Gastroesophageal sphincter (tissue), 4 donors: ENCODE results near the gene SYT1. TPM values are rescaled to one million over a fixed set of nuclear protein-coding genes. Genes with fewer than 3 reads are reported as not detected.

Experiments used
- ATAC-seq: fragments of 150-250 bp; one replicate; pipeline ENCODE4 v1.9.1; 2016; ENCODE audit warnings: mild to moderate bottlenecking, moderate library complexity
- H3K27ac ChIP-seq, 4 donors: fragments of 200-600 bp; sonication (generic) in 3 of 4; 1 replicate in 3 of 4; 2 replicates in 1 of 4; pipeline ENCODE4 v1.5.1; 2016 to 2019
- H3K27me3 ChIP-seq: fragments of 200-600 bp; sonication (generic); one replicate; pipeline ENCODE4 v1.5.1; 2019
- H3K36me3 ChIP-seq, 2 donors: fragments of 200-600 bp; sonication (generic); one replicate each; pipeline ENCODE4 v1.5.1; 2019; ENCODE audit warnings: control low read depth in 1 of 2
- H3K4me1 ChIP-seq, 3 donors: fragments of 200-600 bp; sonication (generic); 1 replicate in 2 of 3; 2 replicates in 1 of 3; pipeline ENCODE4 v1.5.1; 2016 to 2019; ENCODE audit warnings: control low read depth in 2 of 3
- H3K4me3 ChIP-seq, 2 donors: fragments of 200-600 bp; sonication (generic); one replicate each; pipeline ENCODE4 v1.5.1; 2019; ENCODE audit warnings: mild to moderate bottlenecking in 1 of 2, moderate library complexity in 1 of 2
- H3K9me3 ChIP-seq, 3 donors: fragments of 200-600 bp; sonication (generic); one replicate each; pipeline ENCODE4 v1.5.1; 2017 to 2019; ENCODE audit warnings: control low read depth in 2 of 3
- CTCF ChIP-seq, 4 experiments: fragments of 200-600 bp in 2 of 4; fragments of 450-650 bp in 2 of 4; sonication (generic) in 1 of 4; IDR thresholded peaks; one replicate each; pipeline ENCODE4 v1.5.1; 2017 to 2019; ENCODE audit warnings: antibody characterized with exemption in 4 of 4, mild to moderate bottlenecking in 2 of 4, moderate library complexity in 2 of 4
- EP300 ChIP-seq: sonication (generic); formaldehyde crosslinking; IDR thresholded peaks from one replicate; pipeline ENCODE4 v1.6.1; 2017; ENCODE audit warnings: antibody characterized with exemption, mild to moderate bottlenecking
- POLR2A ChIP-seq, 2 donors: fragments of 450-650 bp; IDR thresholded peaks; one replicate each; pipeline ENCODE4 v1.6.1; 2017; ENCODE audit warnings: antibody characterized with exemption in 2 of 2, mild to moderate bottlenecking in 2 of 2, moderate library complexity in 1 of 2
- POLR2AphosphoS5 ChIP-seq: sonication (generic); formaldehyde crosslinking; IDR thresholded peaks from one replicate; pipeline ENCODE4 v1.6.1; 2017; ENCODE audit warnings: antibody characterized with exemption
- WGBS, 2 donors: methylation state at CpG; one replicate each; pipeline ENCODE4 v1.1.5; 2018; ENCODE audit warnings: low coverage in 1 of 2; 5-methylcytosine and 5-hydroxymethylcytosine counted together
- total RNA-seq, 4 donors: library from RNA; depleted of rRNA; stranded (reverse); fragments of >200 nt; gene quantifications; one replicate each; pipeline ENCODE4 v1.1.0, GENCODE V29; 2016

Gene SYT1
- total RNA-seq: 1 to 10 TPM; 1.9 to 6.6 (median 3.5) TPM

GRCh38 chr12:78864403-78864869 is at the start of gene SYT1:
Gene SYT1 (plus strand): TSS chr12:78864774.
- peak; percentile 65 for ATAC-seq
- TF ChIP-seq CTCF (IDR thresholded peaks at IDR 0.05): no peak
- no peak for TF ChIP-seq POLR2A (IDR thresholded peaks at IDR 0.05)
- TF ChIP-seq POLR2AphosphoS5: no peak
- TF ChIP-seq EP300: no peak
- WGBS, 2 donors: 0% methylated on average over 1 of the region's 19 CpGs; no CpG with 5 or more reads in 1 of the 2 donors
- peak within 1 kb of the TSS in 1 of 4 donors; percentile 65 for H3K27ac ChIP-seq
- H3K36me3 ChIP-seq: no peaks in the 10 kb centered on the region
- H3K27me3 ChIP-seq: peaks cover 35% of the 10 kb centered on the region
- peaks cover 0 to 22% (median 12%) of the 10 kb centered on the region in 3 donors for H3K4me1 ChIP-seq
- peak within 1 kb of the TSS; percentile 2 to 49 for H3K4me3 ChIP-seq
- H3K9me3 ChIP-seq: no peaks in the 10 kb centered on the region

GRCh38 chr12:78818487-78818886 is 46.1 kb upstream of the SYT1 start:
- H3K27ac ChIP-seq: no peak overlapping the region
- no peaks in the 10 kb centered on the region for H3K36me3 ChIP-seq
- H3K27me3 ChIP-seq: no peaks in the 10 kb centered on the region
- no peak for ATAC-seq
- H3K4me1 ChIP-seq: no peaks in the 10 kb centered on the region
- no peak for TF ChIP-seq POLR2AphosphoS5
- TF ChIP-seq POLR2A (IDR thresholded peaks at IDR 0.05): no peak
- TF ChIP-seq CTCF (IDR thresholded peaks at IDR 0.05): no peak
- no peak for TF ChIP-seq EP300
- WGBS, 2 donors: 39 to 47% methylated on average over 5 of the region's 5 CpGs
- H3K9me3 ChIP-seq: no peaks in the 10 kb centered on the region
- no peak overlapping the region for H3K4me3 ChIP-seq

- no peak overlapping the region for H3K4me3 ChIP-seq
- H3K4me1 ChIP-seq: no peaks in the 10 kb centered on the region
- no peak for ATAC-seq
- no peaks in the 10 kb centered on the region for H3K9me3 ChIP-seq
- H3K36me3 ChIP-seq: no peaks in the 10 kb centered on the region
- no peaks in the 10 kb centered on the region for H3K27me3 ChIP-seq
- WGBS, 2 donors: 78 to 82% methylated on average over 1 to 2 of the region's 2 CpGs
- no peak for TF ChIP-seq EP300
- TF ChIP-seq POLR2AphosphoS5: no peak
- TF ChIP-seq CTCF (IDR thresholded peaks at IDR 0.05): no peak
- TF ChIP-seq POLR2A (IDR thresholded peaks at IDR 0.05): no peak
- no peak overlapping the region for H3K27ac ChIP-seq
These were observed 43.6 kb upstream of the SYT1 start for GRCh38 chr12:78820946-78821345.

GRCh38 chr12:78824918-78825317 is 39.7 kb upstream of the SYT1 start:
- H3K27me3 ChIP-seq: no peaks in the 10 kb centered on the region
- no peak for ATAC-seq
- H3K4me3 ChIP-seq: no peak overlapping the region
- H3K36me3 ChIP-seq: no peaks in the 10 kb centered on the region
- no peaks in the 10 kb centered on the region for H3K9me3 ChIP-seq
- no peak for TF ChIP-seq POLR2AphosphoS5
- no peak for TF ChIP-seq CTCF (IDR thresholded peaks at IDR 0.05)
- TF ChIP-seq POLR2A (IDR thresholded peaks at IDR 0.05): no peak
- no peak for TF ChIP-seq EP300
- no peak overlapping the region for H3K27ac ChIP-seq
- no peaks in the 10 kb centered on the region for H3K4me1 ChIP-seq

GRCh38 chr12:78829690-78830089 is 34.9 kb upstream of the SYT1 start:
- ATAC-seq: no peak
- H3K27me3 ChIP-seq: no peaks in the 10 kb centered on the region
- no peaks in the 10 kb centered on the region for H3K36me3 ChIP-seq
- no peak overlapping the region for H3K27ac ChIP-seq
- 70 to 72% methylated on average over 2 of the region's 2 CpGs for WGBS, 2 donors
- no peaks in the 10 kb centered on the region for H3K9me3 ChIP-seq
- no peak overlapping the region for H3K4me3 ChIP-seq
- TF ChIP-seq CTCF (IDR thresholded peaks at IDR 0.05) (no peak), EP300 (no peak), POLR2AphosphoS5 (no peak), POLR2A (IDR thresholded peaks at IDR 0.05) (no peak)
- no peaks in the 10 kb centered on the region for H3K4me1 ChIP-seq
